NCI-H69 (cell line): ENCODE data around the gene CTNNA1.
"Not testable (repeated sequence)": the region's sequence is repeated elsewhere in the genome, so short reads cannot be mapped to it uniquely, and the experiment has no call there.

Experiments used
- DNase-seq: peaks from one replicate; lab custom pipeline; 2025; lab: John Stamatoyannopoulos, UW

The CTNNA1 gene

DNA sequence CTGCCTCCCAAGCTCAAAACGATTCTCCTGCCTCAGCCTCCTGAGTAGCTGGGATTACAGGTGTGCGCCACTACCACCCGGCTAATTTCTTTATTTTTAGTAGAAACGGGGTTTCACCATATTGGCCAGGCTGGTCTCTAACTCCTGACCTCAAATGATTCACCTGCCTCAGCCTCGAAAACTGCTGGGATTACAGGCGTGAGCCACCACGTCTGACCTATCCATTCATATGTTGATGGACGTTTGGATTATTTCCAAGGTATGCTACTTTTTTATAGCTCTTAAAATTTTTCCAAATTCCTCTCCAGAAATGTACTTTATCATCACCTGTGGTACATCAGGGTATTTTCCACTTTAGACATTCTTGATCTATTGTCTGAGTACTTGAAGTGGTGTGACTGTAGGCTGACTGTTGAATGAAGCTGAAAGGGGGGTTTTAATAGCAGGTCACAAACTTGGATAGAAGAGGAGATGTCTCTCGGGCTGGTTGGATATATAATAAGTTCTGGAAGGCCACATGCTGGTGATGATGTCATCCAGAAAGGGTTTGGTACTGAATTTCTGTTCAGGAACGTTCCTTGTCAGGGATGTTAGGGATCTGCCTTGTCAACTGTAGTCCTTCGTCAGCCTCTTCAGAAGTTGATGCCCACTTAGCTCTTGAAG lies 7.4 kb downstream of the CTNNA1 start:
- DNase-seq, result no peak

DNA sequence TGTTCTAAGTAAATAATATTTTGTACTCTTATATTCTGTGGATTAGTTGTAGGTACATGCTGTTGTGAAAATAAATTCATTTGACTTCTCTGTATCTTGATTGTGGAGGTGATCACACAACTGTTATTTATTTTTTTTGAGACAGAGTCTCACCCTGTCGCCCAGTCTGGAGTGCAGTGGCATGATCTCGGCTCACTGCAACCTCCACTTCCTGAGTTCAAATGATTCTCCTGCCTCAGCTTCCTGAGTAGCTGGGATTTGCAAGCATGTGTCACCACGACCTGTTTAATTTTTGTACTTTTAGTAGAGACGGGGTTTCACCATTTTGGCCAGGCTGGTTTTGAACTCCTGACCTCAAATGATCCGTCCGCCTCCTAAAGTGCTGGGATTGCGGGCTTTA lies 7.9 kb downstream of the CTNNA1 start:
- DNase-seq, result not testable (repeated sequence)

DNA sequence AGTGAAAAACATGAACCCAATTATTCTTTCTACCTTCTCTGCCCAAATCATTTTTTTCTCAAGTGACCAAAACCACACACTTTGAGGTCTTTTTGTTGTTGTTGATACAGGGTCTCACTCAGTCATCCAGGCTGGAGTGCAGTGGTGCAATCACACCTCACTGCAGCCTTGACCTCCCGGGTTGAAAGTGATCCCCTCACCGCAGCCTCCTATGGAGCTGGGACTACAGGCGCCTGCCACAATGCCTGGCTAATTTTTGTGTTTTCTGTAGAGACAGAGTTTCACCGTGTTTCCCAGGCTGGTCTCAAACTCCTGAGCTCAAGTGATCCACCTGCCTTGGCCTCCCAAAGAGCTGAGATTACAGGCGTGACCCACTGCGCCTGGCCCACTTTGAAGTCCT lies 8.4 kb downstream of the CTNNA1 start:
- not testable (repeated sequence) for DNase-seq

GRCh38 chr5:138762110-138762509 lies 8.9 kb downstream of the CTNNA1 start:
- no peak for DNase-seq

- no peak for DNase-seq
These were observed 10.0 kb downstream of the CTNNA1 start for GRCh38 chr5:138763037-138763778.

DNA sequence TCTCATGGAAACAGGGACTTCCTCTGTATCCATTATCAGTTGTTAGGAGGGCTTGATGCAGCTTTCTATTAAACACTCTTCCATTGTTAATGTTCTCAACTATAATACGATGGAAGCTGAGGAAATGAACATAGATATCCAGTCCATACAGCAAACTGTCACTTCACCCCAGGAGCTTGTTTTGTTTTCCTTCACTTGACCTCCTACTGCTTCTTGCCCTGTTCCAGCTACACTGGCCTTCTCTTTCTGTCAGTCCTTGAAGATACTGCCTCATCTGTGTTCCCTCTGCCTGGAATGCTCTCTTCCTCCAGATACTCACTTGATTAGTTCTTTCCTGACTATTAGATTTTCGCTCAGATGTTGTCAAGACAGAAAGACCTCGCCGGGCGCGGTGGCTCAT lies 17.1 kb downstream of the CTNNA1 start:
- peak; percentile 50 for DNase-seq

GRCh38 chr5:138770977-138771376 lies 17.8 kb downstream of the CTNNA1 start:
- peak; percentile 71 for DNase-seq

- no peak for DNase-seq
These were observed 19.9 kb downstream of the CTNNA1 start for GRCh38 chr5:138772986-138773594.

DNA sequence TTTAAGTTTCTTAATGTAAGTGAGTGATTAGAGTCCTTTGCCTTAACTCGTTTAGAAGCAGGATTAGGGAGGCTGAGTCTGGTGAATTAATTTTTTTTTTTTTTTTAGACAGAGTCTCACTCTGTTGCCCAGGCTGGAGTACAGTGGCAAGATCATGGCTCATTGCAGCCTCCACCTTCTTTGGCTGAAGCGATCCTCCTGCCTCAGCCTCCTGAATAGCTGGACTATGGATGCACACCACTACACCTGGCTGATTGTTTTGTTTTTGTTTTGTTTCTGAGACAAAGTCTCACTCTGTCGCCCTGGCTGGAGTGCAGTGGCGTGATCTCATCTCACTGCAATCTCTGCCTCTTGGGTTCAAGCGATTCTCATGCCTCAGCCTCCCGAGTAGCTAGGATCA lies 20.4 kb downstream of the CTNNA1 start:
- DNase-seq, result not testable (repeated sequence)

DNA sequence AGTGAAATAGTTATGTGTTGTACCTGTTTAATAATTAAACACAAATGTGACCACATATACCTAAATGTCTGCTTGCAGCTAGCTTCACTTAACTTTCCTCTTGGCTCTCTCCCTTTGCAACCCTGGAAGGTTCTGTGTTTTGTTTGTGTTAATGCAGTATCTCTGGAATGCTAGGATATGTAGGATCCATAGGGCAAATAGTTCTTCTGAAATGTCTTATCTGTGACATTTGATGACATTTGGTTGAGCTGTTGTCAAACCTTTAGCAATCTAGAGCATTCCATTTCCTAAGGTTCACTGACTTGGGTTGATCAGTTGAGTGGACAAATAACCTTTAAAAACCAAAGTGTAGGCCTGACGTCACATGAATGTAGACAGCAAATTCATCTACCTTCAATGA lies 21.8 kb downstream of the CTNNA1 start:
- no peak for DNase-seq

DNA sequence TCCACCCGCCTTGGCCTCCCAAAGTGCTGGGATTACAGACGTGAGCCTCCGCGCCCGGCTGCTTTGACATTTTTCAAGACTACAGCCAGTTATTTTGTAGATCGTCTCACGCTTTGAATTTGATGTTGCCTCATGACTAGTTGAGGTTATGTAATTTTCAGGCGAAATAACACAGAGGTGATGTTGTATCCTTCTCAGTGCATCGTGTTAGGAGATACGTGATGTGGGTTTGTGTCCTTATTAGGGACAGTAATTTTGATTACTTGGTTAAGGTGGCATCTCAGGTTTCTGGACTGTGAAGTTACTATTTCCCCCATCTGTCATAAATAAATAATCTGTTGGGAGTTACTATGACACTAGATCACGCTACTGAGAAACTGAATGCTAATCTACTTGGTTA lies 25.0 kb downstream of the CTNNA1 start:
- no peak for DNase-seq

- no peak for DNase-seq
These were observed 30.8 kb downstream of the CTNNA1 start for GRCh38 chr5:138783976-138784375.

- no peak for DNase-seq
These were observed 31.4 kb downstream of the CTNNA1 start for GRCh38 chr5:138784590-138784989.

DNA sequence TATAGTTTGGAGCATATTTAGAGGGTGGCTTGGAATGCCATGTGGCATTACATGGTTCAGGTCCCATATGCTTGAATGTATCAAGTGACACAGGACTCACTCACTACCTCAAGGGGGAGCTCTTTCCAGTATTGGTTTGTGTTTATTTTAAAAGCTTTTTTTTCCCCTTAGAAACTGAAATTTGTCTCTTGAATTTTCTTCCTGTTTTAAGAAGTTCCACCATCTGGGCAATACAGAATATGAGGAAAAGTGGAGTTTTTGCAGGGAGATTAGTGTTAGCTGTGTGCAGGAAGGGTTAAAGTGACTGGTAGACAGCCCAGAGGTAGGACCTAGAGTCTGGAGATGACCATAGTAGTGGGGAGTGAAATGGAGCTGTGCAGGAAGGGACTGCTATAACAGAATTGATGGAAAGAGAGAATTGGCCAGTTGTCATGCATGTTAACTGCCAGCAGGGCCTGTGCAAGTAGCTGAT lies 36.6 kb downstream of the CTNNA1 start:
- DNase-seq, result peak; percentile 73

DNA sequence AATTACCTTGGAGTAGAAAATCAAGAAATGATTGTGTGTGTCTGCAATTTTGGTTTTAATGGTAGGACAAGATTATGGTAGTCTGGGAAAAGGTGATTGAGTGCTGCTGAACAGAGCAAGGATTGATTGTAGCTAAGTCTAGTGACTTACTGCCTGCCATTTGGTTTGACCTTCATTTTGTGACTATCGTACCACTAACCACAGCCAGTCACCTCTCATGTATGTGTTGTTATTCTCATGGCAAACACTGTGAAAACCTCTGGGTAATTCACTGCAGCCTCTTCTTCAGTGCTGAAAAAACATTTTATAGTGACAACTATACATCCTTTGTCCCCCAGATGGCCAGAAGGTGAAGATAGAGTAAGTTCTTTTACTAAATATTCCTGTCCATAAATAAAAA lies 37.5 kb downstream of the CTNNA1 start:
- DNase-seq, result no peak

DNA sequence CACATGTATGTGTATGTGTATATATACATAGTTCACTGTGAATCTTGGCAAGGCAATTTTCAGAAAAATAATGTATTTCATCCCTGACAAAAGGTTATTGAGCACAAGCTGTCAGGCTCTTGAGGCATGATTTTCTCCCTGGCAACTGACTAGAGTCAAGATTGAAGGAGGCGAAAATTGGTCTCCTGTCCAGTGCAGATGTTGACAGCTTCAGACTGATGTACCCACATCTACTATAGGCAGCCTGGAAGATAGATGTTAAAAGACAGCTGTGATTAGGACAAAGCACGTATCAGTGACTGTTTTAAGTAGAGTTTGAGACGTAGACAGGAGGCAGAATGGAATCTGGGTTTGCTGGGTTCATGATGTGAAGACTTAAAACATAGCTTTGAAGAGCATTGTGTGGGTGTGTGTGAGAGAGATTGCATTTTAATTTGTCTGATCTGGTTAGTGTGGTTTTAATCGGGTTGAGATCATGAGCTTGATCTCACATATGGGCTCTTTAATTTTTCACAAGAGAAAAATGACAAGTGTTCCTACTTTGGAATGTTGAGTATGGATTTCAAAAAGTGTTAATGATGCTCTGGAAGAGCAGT lies 39.1 kb downstream of the CTNNA1 start:
- DNase-seq, result peak; percentile 18

DNA sequence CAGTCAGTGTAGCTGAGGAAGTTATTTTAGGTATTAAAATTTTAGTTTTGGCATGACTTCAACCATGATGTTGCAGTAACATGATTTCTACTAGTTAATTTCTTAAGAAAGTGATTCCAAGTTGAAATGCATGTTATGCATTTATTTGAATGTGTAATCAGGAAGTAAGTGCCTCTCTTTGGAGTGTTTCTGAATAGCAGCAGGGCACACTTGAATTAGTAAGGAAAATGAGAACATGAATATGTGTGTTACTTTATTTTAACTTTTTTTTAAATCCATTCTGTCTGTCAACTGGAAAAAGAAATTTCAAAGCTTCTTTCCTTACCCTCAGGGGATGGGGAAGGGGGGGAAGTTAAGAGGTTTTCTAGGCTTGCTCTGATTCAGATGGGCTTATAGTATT lies 40.4 kb downstream of the CTNNA1 start:
- no peak for DNase-seq

- no peak for DNase-seq
These were observed 50.1 kb downstream of the CTNNA1 start for GRCh38 chr5:138803285-138803684.

DNA sequence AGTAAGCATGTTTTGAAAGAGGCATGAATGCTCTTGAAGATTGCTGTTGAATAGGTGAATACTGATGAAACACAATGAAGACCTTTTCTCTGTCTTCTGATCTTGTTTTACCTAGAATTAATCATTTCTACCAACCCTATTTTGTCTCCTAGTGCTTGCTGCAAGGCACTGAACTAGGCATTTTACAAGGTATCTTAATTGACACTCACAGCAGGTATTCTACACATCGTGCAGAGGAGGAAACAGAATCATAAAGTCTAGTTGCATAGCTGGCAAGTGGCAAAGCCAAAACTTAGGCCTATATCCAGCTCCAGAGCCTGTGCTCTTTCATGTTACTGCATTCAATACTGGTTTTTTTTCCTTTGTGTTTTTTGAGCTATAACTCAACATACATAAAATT lies 50.7 kb downstream of the CTNNA1 start:
- DNase-seq, result peak; percentile 26

DNA sequence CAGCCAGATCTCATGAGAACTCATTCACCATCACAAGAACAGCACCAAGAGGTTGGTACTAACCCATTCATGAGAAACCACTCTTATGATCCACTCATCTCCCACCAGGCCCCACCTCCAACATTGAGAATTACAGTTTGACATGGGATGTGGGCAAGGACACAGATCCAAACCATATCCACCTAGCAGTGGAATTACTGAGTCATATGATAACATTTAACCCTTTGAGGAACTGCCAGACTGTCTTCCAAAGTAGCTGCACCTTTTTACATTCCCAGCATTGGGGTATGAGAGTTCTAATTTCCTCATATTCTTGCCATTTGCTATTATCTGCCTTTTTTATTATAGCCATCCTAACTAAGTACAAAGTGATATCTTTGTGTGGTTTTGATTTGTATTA lies 51.9 kb downstream of the CTNNA1 start:
- DNase-seq, result no peak

- DNase-seq, result no peak
These were observed 54.0 kb downstream of the CTNNA1 start for GRCh38 chr5:138807182-138807581.

DNA sequence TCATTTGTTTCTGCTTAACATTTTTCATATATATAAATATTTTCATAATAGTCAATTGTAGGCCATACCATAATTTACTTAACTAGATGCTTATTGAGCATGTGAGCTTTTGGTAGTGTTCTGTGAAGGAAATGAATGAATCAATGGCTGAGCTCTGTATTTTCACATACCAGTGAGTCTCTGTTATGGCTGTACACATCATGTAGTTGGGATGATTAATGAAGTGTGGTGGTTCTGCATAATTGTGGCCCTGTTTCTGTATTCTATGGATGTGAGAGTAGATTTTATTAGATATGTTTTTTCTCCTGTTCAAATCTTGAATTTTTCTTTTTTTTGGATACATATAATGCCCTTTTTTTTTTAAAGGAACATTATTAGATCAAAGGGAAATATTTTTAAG lies 56.2 kb downstream of the CTNNA1 start:
- DNase-seq, result no peak

- not testable (repeated sequence) for DNase-seq
These were observed 57.6 kb downstream of the CTNNA1 start for GRCh38 chr5:138810861-138811260.
